Osteoblast (primary cell): ENCODE measurements around the gene ANKH. TPM values are rescaled to one million over a fixed set of nuclear protein-coding genes. Genes with fewer than 3 reads are reported as not detected.
"Not testable (repeated sequence)": the region's sequence is repeated elsewhere in the genome, so short reads cannot be mapped to it uniquely, and the experiment has no call there.

Experiments used
- DNase-seq: peaks from one replicate; pipeline ENCODE4 v3.0.0; 2011; ENCODE audit warnings: low spot score, mixed read lengths; ENCODE audit not compliant: insufficient read length; ENCODE audit errors: missing footprints
- H2AFZ ChIP-seq: 2 replicates; pipeline ENCODE4 v1.6.0; 2011; ENCODE audit warnings: mild to moderate bottlenecking, low read length
- H3K27ac ChIP-seq: 2 replicates; pipeline ENCODE4 v1.5.1; 2011; ENCODE audit warnings: mild to moderate bottlenecking, low read depth, low read length, moderate library complexity
- H3K27me3 ChIP-seq: 2 replicates; pipeline ENCODE4 v1.6.0; 2012; ENCODE audit warnings: mild to moderate bottlenecking, control low read depth, inconsistent platforms, low read length, moderate library complexity; ENCODE audit not compliant: insufficient read depth
- H3K36me3 ChIP-seq: 2 replicates; pipeline ENCODE4 v1.5.1; 2011; ENCODE audit warnings: mild to moderate bottlenecking, low read length, control low read depth, moderate library complexity; ENCODE audit not compliant: insufficient read depth
- H3K4me1 ChIP-seq: 2 replicates; pipeline ENCODE4 v1.5.1; 2011; ENCODE audit warnings: mild to moderate bottlenecking, low read length, control low read depth, moderate library complexity; ENCODE audit not compliant: insufficient read depth
- H3K4me2 ChIP-seq: 2 replicates; pipeline ENCODE4 v1.6.0; 2011; ENCODE audit warnings: mild to moderate bottlenecking, low read length; ENCODE audit not compliant: insufficient read depth
- H3K4me3 ChIP-seq: fragments of 200-600 bp; sonication (generic); 3 replicates; pipeline ENCODE4 v1.5.1; 2012; ENCODE audit warnings: mild to moderate bottlenecking, low read length, inconsistent platforms; ENCODE audit not compliant: insufficient read depth
- H3K79me2 ChIP-seq: 2 replicates; pipeline ENCODE4 v1.6.0; 2012; ENCODE audit warnings: mild to moderate bottlenecking, low read length, control low read depth, inconsistent platforms; ENCODE audit not compliant: insufficient read depth
- H3K9me3 ChIP-seq: 2 replicates; pipeline ENCODE4 v1.5.1; 2011; ENCODE audit warnings: low read depth, low read length, control low read depth
- H4K20me1 ChIP-seq: 2 replicates; pipeline ENCODE4 v1.6.0; 2012; ENCODE audit warnings: mild to moderate bottlenecking, low read length, control low read depth; ENCODE audit not compliant: insufficient read depth
- CTCF ChIP-seq: IDR thresholded peaks from 2 replicates; pipeline ENCODE4 v1.5.1; 2011; ENCODE audit warnings: mild to moderate bottlenecking, low read depth, low read length, moderate library complexity; ENCODE audit errors: extremely low read depth
- total RNA-seq: library from RNA; depleted of rRNA; stranded (reverse); fragments of >200 nt; gene quantifications from 2 replicates; pipeline ENCODE4 v1.2.3, GENCODE V29; 2012

ANKH gene
- total RNA-seq, 1 donor = 125 TPM

GRCh38 chr5:14802541-14802940 is 69.0 kb downstream of the ANKH start:
- H3K27ac ChIP-seq = no peak overlapping the region
- H3K4me1 ChIP-seq = peaks cover 21% of the 10 kb centered on the region
- no peak overlapping the region for H3K4me3 ChIP-seq
- no peaks in the 10 kb centered on the region for H3K27me3 ChIP-seq
- peaks cover 22% of the 10 kb centered on the region for H3K36me3 ChIP-seq
- H2AFZ ChIP-seq = no peak overlapping the region
- no peak for DNase-seq
- no peak for TF ChIP-seq CTCF
- H3K9me3 ChIP-seq = no peaks in the 10 kb centered on the region
- H4K20me1 ChIP-seq = no peaks in the 10 kb centered on the region
- no peak overlapping the region for H3K4me2 ChIP-seq
- H3K79me2 ChIP-seq = peaks cover 73% of the 10 kb centered on the region

GRCh38 chr5:14801792-14802191 is 69.8 kb downstream of the ANKH start:
- Histone ChIP-seq H3K9me3 (no peaks in the 10 kb centered on the region), H3K36me3 (peaks cover 22% of the 10 kb centered on the region), H3K4me3 (no peak overlapping the region), H3K79me2 (peaks cover 72% of the 10 kb centered on the region), H3K27ac (no peak overlapping the region), H3K4me1 (peaks cover 19% of the 10 kb centered on the region), H3K4me2 (no peak overlapping the region), H3K27me3 (no peaks in the 10 kb centered on the region), H2AFZ (no peak overlapping the region), H4K20me1 (no peaks in the 10 kb centered on the region)
- TF ChIP-seq CTCF = no peak
- DNase-seq = no peak

- not testable (repeated sequence) for H3K27me3 ChIP-seq, H3K9me3 ChIP-seq, H2AFZ ChIP-seq, H3K4me3 ChIP-seq, H3K4me1 ChIP-seq, DNase-seq, H3K4me2 ChIP-seq
- peak overlapping the region; percentile 42 for H3K27ac ChIP-seq
- peaks cover 17% of the 10 kb centered on the region for H4K20me1 ChIP-seq
- peaks cover 14% of the 10 kb centered on the region for H3K36me3 ChIP-seq
- H3K79me2 ChIP-seq = peaks cover 61% of the 10 kb centered on the region
Observed at GRCh38 chr5:14797385-14797784, 74.2 kb downstream of the ANKH start.

- Histone ChIP-seq H3K36me3 (peaks cover 6% of the 10 kb centered on the region), H3K4me2 (no peak overlapping the region)
Observed at GRCh38 chr5:14794583-14795230, 76.9 kb downstream of the ANKH start.

More at GRCh38 chr5:14794583-14795230, 76.9 kb downstream of the ANKH start:
- Histone ChIP-seq H3K4me3 (no peak overlapping the region), H3K9me3 (no peaks in the 10 kb centered on the region), H3K79me2 (peaks cover 52% of the 10 kb centered on the region), H4K20me1 (peaks cover 17% of the 10 kb centered on the region), H2AFZ (no peak overlapping the region), H3K27ac (no peak overlapping the region), H3K27me3 (no peaks in the 10 kb centered on the region), H3K4me1 (peaks cover 18% of the 10 kb centered on the region)
- no peak for TF ChIP-seq CTCF
- DNase-seq = no peak
